ENCODE data around the gene PSMD8.

DNA sequence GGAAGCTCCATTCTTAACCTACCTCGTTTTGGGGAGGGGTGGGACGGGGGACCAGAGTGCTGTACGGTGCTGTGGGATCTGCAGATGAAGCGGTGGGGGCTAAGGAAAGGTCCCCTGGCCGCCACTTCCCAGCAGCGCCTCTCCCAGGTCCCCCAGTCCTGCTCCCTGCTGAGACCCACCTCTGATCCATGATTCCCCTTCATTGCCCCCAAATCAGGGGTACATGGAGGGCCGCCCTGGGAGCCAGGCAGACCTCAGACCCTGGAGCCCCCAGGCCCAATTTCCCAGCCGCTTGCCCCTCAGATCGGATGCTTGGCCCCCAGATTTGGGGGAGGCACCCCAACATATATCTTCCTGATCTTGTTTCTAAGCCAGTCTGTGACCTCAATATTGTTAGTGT lies 24.7 kb downstream of the PSMD8 start:
- TF ChIP-seq, protein P1, sequence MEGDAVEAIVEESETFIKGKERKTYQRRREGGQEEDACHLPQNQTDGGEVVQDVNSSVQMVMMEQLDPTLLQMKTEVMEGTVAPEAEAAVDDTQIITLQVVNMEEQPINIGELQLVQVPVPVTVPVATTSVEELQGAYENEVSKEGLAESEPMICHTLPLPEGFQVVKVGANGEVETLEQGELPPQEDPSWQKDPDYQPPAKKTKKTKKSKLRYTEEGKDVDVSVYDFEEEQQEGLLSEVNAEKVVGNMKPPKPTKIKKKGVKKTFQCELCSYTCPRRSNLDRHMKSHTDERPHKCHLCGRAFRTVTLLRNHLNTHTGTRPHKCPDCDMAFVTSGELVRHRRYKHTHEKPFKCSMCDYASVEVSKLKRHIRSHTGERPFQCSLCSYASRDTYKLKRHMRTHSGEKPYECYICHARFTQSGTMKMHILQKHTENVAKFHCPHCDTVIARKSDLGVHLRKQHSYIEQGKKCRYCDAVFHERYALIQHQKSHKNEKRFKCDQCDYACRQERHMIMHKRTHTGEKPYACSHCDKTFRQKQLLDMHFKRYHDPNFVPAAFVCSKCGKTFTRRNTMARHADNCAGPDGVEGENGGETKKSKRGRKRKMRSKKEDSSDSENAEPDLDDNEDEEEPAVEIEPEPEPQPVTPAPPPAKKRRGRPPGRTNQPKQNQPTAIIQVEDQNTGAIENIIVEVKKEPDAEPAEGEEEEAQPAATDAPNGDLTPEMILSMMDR (IDR thresholded peaks at IDR 0.05; ENCODE audit: extremely low read depth in 1 of 2, insufficient read depth in 1 of 2, low read depth in 1 of 2, low read length in 2 of 2) = no peak
- TF ChIP-seq POLR2AphosphoS5 (IDR thresholded peaks at IDR 0.05; ENCODE audit: insufficient read depth, low read depth, low read length) = no peak
- no peak for TF ChIP-seq POLR2A (IDR thresholded peaks at IDR 0.05; ENCODE audit: low read depth, low read length)
- no peak for TF ChIP-seq FOS (IDR thresholded peaks at IDR 0.05; ENCODE audit: borderline replicate concordance, insufficient read depth, low read length)
